GM23248 (cell line): Measurements from ENCODE around the gene MOAP1. TPM values are rescaled to one million over a fixed set of nuclear protein-coding genes. Genes with fewer than 3 reads are reported as not detected.

ENCODE experiments used
- DNase-seq: peaks from one replicate; pipeline ENCODE4 v3.0.0-alpha.2; 2015
- H2AFZ ChIP-seq: fragments of 200-600 bp; sonication (generic); 2 replicates; pipeline ENCODE4 v1.6.1; 2016; ENCODE audit warnings: antibody characterized with exemption
- H3F3A ChIP-seq: fragments of 200-600 bp; sonication (generic); 2 replicates; pipeline ENCODE4 v1.6.1; 2016; ENCODE audit warnings: mild to moderate bottlenecking, antibody characterized with exemption, mixed run types; ENCODE audit not compliant: insufficient read depth
- H3K27ac ChIP-seq: fragments of 200-600 bp; sonication (generic); 2 replicates; pipeline ENCODE4 v1.5.1; 2016; ENCODE audit warnings: mild to moderate bottlenecking
- H3K27me3 ChIP-seq: fragments of 200-600 bp; sonication (generic); replicated peaks from 2 replicates; pipeline ENCODE4 v1.6.1; 2016; ENCODE audit warnings: mild to moderate bottlenecking; ENCODE audit not compliant: insufficient read depth
- H3K36me3 ChIP-seq: fragments of 200-600 bp; sonication (generic); 2 replicates; pipeline ENCODE4 v1.6.1; 2016; ENCODE audit warnings: low read depth, mild to moderate bottlenecking
- H3K4me1 ChIP-seq: fragments of 200-600 bp; sonication (generic); 2 replicates; pipeline ENCODE4 v1.6.1; 2016; ENCODE audit warnings: mild to moderate bottlenecking; ENCODE audit not compliant: insufficient read depth
- H3K4me2 ChIP-seq: fragments of 200-600 bp; sonication (generic); one replicate; pipeline ENCODE4 v1.6.1; 2016; ENCODE audit warnings: mild to moderate bottlenecking; ENCODE audit not compliant: unreplicated experiment
- H3K4me3 ChIP-seq: fragments of 200-600 bp; sonication (generic); 2 replicates; pipeline ENCODE4 v1.5.1; 2016; ENCODE audit warnings: mild to moderate bottlenecking
- H3K79me2 ChIP-seq: fragments of 200-600 bp; sonication (generic); 2 replicates; pipeline ENCODE4 v1.6.1; 2016; ENCODE audit warnings: mild to moderate bottlenecking; ENCODE audit not compliant: insufficient read depth
- H3K9ac ChIP-seq: fragments of 200-600 bp; sonication (generic); 2 replicates; pipeline ENCODE4 v1.6.1; 2016; ENCODE audit warnings: mild to moderate bottlenecking
- H3K9me2 ChIP-seq: fragments of 200-600 bp; sonication (generic); 2 replicates; pipeline ENCODE4 v1.6.1; 2016; ENCODE audit warnings: mixed run types, mild to moderate bottlenecking, moderate library complexity; ENCODE audit not compliant: insufficient read depth
- H3K9me3 ChIP-seq: fragments of 200-600 bp; sonication (generic); one replicate; pipeline ENCODE4 v1.6.1; 2017; ENCODE audit warnings: low read depth
- H4K20me1 ChIP-seq: fragments of 200-600 bp; sonication (generic); 2 replicates; pipeline ENCODE4 v1.6.0; 2016; ENCODE audit not compliant: insufficient read depth
- EZH2 ChIP-seq: fragments of 200-600 bp; sonication (generic); IDR thresholded peaks from 2 replicates; pipeline ENCODE4 v1.6.1; 2018; ENCODE audit warnings: antibody characterized with exemption, mild to moderate bottlenecking; ENCODE audit not compliant: insufficient read depth, poor library complexity, severe bottlenecking
- EZH2phosphoT487 ChIP-seq: fragments of 200-600 bp; sonication (generic); IDR thresholded peaks from 2 replicates; pipeline ENCODE4 v1.6.1; 2018; ENCODE audit warnings: antibody characterized with exemption, moderate library complexity, mild to moderate bottlenecking, low read depth; ENCODE audit not compliant: insufficient read depth
- WGBS, 2 experiments: methylation state at CpG; one replicate each; pipeline ENCODE4 v1.1.6; 2015 to 2017; ENCODE audit warnings: low lambda C conversion rate in 2 of 2, low coverage in 1 of 2; ENCODE audit errors: missing lambda C conversion rate in 2 of 2; 5-methylcytosine and 5-hydroxymethylcytosine counted together
- in situ Hi-C: fragments of 300-500 bp; cut with MboI; formaldehyde crosslinking; loops from 2 replicates; pipeline ENCODE4 v1.15.0; 2020
- polyA plus RNA-seq: library from polyadenylated mRNA; unstranded; fragments of >200 nt; fragmentation: Nextera tagmentation; extraction: Ambion mirVana; gene quantifications from 2 replicates; pipeline ENCODE4 v1.2.1, GENCODE V29; 2016
- total RNA-seq: library from RNA; depleted of rRNA; stranded (reverse); fragments of >200 nt; shearing (Covaris generic); gene quantifications from 2 replicates; pipeline ENCODE4 v1.2.3, GENCODE V29; 2014; rRNA removed

The MOAP1 gene
- total and polyA plus RNA-seq, 2 experiments from 2014 or later = 9.8 to 18.3 TPM

DNA sequence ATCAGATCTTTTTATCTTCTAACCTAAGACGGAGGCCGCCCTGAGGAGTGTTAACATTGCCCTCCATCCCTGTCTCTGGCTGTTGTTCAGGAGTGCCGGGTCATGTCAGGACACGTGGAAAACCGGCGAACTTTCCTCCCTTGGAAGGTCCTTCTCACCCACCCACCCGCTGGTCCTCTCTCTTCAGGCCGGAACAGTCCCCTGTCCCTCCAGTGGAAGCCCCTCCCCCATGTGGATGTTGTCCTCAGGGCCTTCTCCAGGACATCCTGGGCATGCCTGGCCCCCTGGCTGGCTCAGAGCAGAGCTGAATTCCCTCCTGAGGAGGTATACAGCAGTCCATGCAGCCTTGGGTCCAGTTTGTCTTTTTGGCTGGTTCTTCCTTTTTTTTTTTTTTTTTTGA, 48.7 kb downstream of the MOAP1 start:
- WGBS, 2 experiments = 64 to 78% methylated on average over 6 to 8 of the region's 8 CpGs
- Histone ChIP-seq H3K4me2 (no peak overlapping the region), H3K27ac (no peak overlapping the region), H3K79me2 (no peaks in the 10 kb centered on the region), H3K27me3 (no peaks in the 10 kb centered on the region), H3K4me3 (no peak overlapping the region), H3K9me2 (no peaks in the 10 kb centered on the region), H3K9me3 (no peaks in the 10 kb centered on the region), H4K20me1 (no peaks in the 10 kb centered on the region), H3K4me1 (peaks cover 5% of the 10 kb centered on the region), H3K36me3 (no peaks in the 10 kb centered on the region), H2AFZ (no peak overlapping the region), H3K9ac (no peak overlapping the region), H3F3A (peaks cover 5% of the 10 kb centered on the region; the same call in 1 of the 2 replicates)
- no peak for DNase-seq
- in situ Hi-C loops = loop anchor here (10.0 kb wide), 1 partner anchor 181 kb away; no protein-coding TSS in a partner anchor
- TF ChIP-seq EZH2phosphoT487 = no peak
- TF ChIP-seq EZH2 = no peak

DNA sequence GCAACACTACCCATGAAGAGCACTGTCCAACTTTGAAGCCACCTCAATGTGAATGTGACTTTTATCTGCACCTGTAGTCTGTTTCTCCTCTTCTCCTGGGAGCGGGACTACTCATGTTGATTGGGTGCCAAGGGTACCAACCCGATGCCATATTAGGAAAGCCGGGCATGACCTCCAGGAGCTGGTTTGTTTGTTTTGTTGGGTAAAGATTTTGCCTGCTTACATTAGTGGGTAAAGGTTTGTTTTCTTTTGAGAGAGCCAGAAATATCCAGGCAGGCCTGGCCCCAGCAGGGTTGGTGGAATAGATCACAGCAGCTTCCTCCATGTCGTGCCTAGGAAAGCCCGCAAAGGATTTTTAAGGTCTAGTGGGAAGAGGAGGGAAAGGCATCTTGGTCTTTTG, 49.3 kb downstream of the MOAP1 start:
- Histone ChIP-seq H3K9ac (no peak overlapping the region), H3K27ac (no peak overlapping the region), H3K36me3 (no peaks in the 10 kb centered on the region), H3F3A (peaks cover 5% of the 10 kb centered on the region; the same call in 1 of the 2 replicates), H3K79me2 (no peaks in the 10 kb centered on the region), H3K4me3 (no peak overlapping the region), H3K4me1 (peaks cover 5% of the 10 kb centered on the region), H3K4me2 (no peak overlapping the region), H3K9me2 (no peaks in the 10 kb centered on the region), H2AFZ (no peak overlapping the region), H3K27me3 (no peaks in the 10 kb centered on the region), H3K9me3 (no peaks in the 10 kb centered on the region), H4K20me1 (no peaks in the 10 kb centered on the region)
- in situ Hi-C loops = loop anchor here (10.0 kb wide), 1 partner anchor 181 kb away; no protein-coding TSS in a partner anchor
- no peak for DNase-seq
- TF ChIP-seq EZH2 = no peak
- TF ChIP-seq EZH2phosphoT487 = no peak
- 91 to 95% methylated on average over 5 of the region's 5 CpGs for WGBS, 2 experiments

DNA sequence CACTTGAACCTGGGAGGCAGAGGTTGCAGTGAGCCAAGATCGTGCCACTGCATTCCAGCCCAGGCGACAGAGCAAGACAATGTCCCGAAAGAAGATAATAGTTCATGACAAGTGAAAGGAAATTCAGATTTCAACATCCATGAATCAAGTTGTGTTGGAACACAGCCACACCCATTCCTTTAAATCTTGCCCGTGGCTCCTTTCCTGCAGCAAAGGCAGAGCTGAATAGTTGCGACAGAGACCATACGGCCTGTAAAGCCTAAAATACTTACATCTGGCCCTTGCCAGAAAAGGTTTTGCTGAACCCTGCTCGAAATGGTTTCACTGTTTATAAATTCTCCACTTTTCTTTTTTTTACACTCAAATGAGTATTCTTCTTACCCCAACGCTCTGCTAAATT, 51.2 kb downstream of the MOAP1 start:
- H3K4me1 ChIP-seq = peaks cover 5% of the 10 kb centered on the region
- H3K36me3 ChIP-seq = no peaks in the 10 kb centered on the region
- in situ Hi-C loops = loop anchor here (10.0 kb wide), 1 partner anchor 179 kb away; no protein-coding TSS in a partner anchor
- no peak for TF ChIP-seq EZH2phosphoT487
- TF ChIP-seq EZH2 = no peak
- H3K27me3 ChIP-seq = no peaks in the 10 kb centered on the region
- WGBS, 2 experiments = 21 to 22% methylated on average over 8 of the region's 8 CpGs
- DNase-seq = peak; percentile 91
- H3K27ac ChIP-seq = no peak overlapping the region
- no peaks in the 10 kb centered on the region for H4K20me1 ChIP-seq
- H3K4me2 ChIP-seq = peak overlapping the region; percentile 6
- no peaks in the 10 kb centered on the region for H3K9me3 ChIP-seq
- peaks cover 5% of the 10 kb centered on the region; the same call in 1 of the 2 replicates for H3F3A ChIP-seq
- no peak overlapping the region for H2AFZ ChIP-seq
- no peaks in the 10 kb centered on the region for H3K9me2 ChIP-seq
- no peak overlapping the region for H3K4me3 ChIP-seq
- no peaks in the 10 kb centered on the region for H3K79me2 ChIP-seq
- H3K9ac ChIP-seq = no peak overlapping the region

DNA sequence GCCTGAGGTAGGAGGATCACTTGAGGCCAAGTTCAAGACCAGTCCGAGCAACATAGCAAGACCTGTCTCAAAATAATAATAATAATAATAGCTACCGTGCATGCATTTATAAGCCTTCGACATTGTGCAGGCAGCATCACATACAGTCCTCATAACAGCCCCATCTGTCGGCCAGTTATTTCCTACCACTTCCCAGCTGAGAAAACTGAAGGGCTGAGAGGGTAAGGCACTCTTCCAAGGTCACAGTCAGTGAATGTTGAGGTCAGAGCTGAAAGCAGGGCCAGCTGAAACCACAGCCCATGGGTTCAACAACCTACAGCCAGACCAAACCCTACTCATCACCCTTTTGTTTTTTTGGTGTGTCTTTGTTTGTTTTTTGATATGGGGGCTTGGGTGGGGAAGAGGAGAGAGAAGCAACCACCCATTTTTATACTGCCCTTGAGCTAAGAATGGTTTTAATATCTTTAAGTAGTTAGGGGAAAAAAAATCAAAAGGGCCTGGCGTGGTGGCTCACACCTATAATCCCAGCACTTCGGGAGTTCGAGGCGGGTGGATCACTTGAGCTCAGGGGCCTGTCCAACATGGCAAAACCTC, 52.1 kb downstream of the MOAP1 start:
- Histone ChIP-seq H3K79me2 (no peaks in the 10 kb centered on the region), H3K9me3 (no peaks in the 10 kb centered on the region), H3K36me3 (no peaks in the 10 kb centered on the region), H3K4me2 (no peak overlapping the region), H2AFZ (no peak overlapping the region), H3K27ac (no peak overlapping the region), H3K9me2 (no peaks in the 10 kb centered on the region), H3K4me3 (no peak overlapping the region), H3K9ac (no peak overlapping the region), H4K20me1 (no peaks in the 10 kb centered on the region), H3K4me1 (peaks cover 5% of the 10 kb centered on the region), H3F3A (peaks cover 5% of the 10 kb centered on the region; the same call in 1 of the 2 replicates), H3K27me3 (no peaks in the 10 kb centered on the region)
- WGBS, 2 experiments = 85 to 88% methylated on average over 7 to 8 of the region's 8 CpGs
- TF ChIP-seq EZH2phosphoT487 (no peak), EZH2 (no peak)
- in situ Hi-C loops = loop anchor here (10.0 kb wide), 1 partner anchor 178 kb away; no protein-coding TSS in a partner anchor
- DNase-seq = peak; percentile 37

Other genes starting within 250 kb of the MOAP1 start
- gene ITPK1, start 69.0 kb downstream of the MOAP1 start, total RNA-seq = 33.3 and 35.0 TPM in 2 replicates
- 18.7 and 19.4 TPM in 2 replicates for gene ITPK1, start 69.0 kb downstream of the MOAP1 start, polyA plus RNA-seq
- gene LYSET, start 420 bp upstream of the MOAP1 start, total RNA-seq = 6.2 and 7.7 TPM in 2 replicates
- gene LYSET, start 420 bp upstream of the MOAP1 start, polyA plus RNA-seq = 18.5 and 18.7 TPM in 2 replicates
- gene GON7, start 22.2 kb upstream of the MOAP1 start, total RNA-seq = 13.2 and 16.5 TPM in 2 replicates
- 18.3 and 19.0 TPM in 2 replicates for gene GON7, start 22.2 kb upstream of the MOAP1 start, polyA plus RNA-seq
- gene UBR7, start 22.4 kb upstream of the MOAP1 start, total RNA-seq = 28.7 and 42.9 TPM in 2 replicates
- 23.8 and 24.0 TPM in 2 replicates for gene UBR7, start 22.4 kb upstream of the MOAP1 start, polyA plus RNA-seq
- 18.2 and 25.3 TPM in 2 replicates for gene BTBD7, start 148.1 kb upstream of the MOAP1 start, total RNA-seq
- gene BTBD7, start 148.1 kb upstream of the MOAP1 start, polyA plus RNA-seq = 13.1 and 14.3 TPM in 2 replicates
- not detected in 2 replicates for gene COX8C, start 162.3 kb upstream of the MOAP1 start, total RNA-seq
- gene COX8C, start 162.3 kb upstream of the MOAP1 start, polyA plus RNA-seq = not detected in 2 replicates
- gene UNC79, start 246.0 kb upstream of the MOAP1 start, total RNA-seq = not detected in 2 replicates
- gene UNC79, start 246.0 kb upstream of the MOAP1 start, polyA plus RNA-seq = 0.04 TPM in 2 replicates